NK-92 treated with Interleukin-12 subunit alpha and Interleukin-12 subunit beta, amount 100 ng/mL, for 24 hours (cell line): ENCODE results near the gene ABR.
"Not testable (repeated sequence)": the region's sequence is repeated elsewhere in the genome, so short reads cannot be mapped to it uniquely, and the experiment has no call there.

Experiments
- DNase-seq: peaks from one replicate; lab custom pipeline; 2025; lab: John Stamatoyannopoulos, UW

Gene ABR

DNA sequence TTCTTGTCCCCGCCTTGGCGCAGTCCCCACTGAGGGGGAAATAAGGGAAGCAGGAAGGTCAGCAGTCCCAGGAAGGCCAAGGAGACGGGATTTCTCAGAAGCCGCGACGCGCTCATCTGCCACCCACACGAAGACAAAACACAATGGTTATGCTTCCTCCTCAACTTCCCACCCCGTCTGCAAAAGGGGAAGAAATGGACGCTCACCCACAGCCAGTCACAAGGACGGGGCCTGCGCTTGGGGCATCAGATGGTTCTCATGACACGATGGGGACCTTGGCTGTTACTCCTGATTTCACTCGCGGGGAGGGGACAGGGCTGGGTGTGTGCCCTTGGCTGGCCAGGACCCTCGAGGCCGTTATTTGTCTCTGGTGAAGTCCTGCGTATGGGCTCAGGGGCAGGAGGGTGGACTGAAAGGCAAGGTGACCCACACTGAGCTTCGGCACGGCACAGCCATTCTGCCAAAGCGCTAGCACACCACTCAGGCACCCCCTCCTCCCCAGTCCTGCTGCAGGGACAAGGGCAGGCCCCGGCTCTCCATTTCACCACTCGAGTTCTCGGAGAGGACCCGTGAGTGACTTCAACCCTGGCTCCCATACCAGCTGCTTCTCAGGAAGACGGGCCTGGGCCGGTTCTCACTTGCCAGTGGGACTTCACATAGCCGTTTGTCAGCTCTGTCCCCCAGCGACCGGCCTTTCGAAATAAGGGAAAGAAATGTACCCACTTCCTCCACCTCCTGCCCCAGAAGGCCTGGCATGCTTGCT, 84.5 kb downstream of the ABR start:
- no peak for DNase-seq

DNA sequence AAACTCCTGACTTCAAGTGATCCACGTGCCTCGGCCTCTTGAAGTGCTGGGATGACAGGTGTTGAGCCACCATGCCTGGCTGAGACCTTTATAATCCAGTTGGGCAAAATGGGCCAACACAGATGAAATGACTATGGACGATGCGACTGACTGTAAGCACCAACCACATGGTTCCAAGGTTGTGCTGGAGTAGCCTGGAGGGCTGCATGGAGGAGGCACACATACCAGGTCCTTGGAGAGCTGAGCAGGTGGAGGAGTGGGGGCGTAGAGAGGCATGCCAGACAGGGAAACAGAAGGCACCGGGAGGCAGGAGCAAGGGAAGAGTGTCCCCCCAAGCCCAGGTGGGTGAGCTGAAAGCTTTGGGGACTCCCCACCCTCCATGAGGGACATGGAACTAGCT, 85.2 kb downstream of the ABR start:
- DNase-seq = no peak

DNA sequence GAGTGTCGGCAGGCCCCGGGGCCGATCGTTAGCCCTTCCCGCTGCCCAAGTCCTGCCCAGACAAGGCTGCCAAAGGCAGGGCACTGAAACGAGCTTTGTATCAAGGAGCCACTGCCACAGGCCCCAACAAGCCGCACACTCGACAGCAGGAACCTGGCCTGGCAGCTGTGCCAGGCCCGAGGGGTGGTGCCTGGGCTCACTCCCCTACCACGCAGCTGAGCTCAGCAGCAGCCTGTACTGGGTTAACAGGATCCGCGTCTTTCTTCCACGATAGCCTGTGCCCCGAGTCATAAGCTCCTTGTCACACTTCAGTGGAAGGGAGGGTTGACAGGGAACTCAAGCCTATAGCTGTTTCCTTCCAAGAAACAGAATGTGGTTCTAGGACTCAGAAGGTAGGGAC, 87.9 kb downstream of the ABR start:
- DNase-seq = no peak

DNA sequence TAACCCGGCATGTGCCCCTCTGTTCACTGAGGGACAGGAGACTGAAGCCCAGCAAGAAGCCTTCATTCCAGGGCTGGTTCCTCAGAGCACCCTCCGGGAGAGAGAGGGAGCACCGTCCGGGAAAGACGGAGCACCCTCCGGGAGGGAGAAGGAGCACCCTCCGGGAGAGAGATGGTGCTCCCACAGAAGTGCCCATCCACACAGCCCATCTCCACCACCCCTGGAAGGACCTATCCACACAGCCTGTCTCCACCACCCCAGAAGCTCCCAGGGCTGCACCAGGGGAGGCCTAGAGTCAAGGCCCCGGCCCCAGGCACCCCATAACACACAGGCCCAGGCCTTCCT, 88.6 kb downstream of the ABR start:
- DNase-seq = no peak

DNA sequence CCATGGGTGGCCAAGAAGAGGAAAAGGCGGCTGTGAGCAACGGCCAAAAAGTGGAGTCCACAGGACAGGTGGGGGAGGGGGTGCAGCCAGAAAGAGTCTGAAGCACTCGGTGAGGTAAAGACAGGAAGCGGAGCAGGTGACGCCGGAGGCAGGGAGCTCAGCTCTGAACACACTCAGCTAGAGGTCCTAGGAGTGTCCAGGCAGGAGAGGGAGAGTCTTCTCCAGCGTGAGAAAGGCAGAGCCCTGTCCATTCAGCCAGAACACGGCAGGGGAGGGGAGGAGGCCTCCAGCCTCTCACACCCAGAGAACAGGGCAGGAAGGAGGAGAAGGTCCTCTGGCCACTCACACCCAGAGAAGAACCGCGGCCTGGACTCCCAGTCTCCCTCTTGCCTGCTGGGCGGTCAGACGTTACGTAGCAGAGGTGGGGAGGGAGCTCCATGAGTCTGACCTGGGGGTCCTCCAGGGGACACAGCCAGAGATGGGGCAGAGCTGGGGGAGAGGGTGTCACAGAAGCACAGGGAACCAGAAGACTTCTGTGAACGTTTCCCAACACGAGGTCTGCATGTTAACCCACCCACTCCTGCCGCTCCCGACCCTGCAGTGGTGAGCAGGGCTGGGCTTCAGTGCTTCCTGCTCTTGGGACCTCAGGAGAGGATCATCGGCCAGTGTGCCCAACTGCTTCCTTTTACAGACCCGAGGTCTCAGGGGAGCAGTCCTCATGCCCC, 89.2 kb downstream of the ABR start:
- no peak for DNase-seq

DNA sequence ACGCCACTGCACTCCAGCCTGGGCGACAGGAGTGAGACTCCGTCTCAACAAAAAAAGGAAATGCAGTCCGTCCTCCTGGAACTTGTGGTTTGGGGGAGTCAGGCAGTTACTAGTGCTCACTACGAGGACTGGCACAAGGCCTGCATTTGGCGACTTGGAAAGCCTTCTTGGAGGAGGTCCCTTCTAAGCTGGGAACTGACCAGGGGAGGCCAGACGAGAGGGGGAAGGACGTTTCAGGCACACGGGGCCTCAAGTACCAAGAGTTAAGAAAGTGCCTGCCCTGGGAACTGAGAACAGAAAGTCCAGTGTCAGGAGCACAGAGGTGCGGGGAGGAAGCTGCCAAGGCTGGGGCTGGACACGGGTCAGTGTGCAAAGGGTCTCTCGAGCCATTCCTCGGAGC, 89.9 kb downstream of the ABR start:
- no peak for DNase-seq

DNA sequence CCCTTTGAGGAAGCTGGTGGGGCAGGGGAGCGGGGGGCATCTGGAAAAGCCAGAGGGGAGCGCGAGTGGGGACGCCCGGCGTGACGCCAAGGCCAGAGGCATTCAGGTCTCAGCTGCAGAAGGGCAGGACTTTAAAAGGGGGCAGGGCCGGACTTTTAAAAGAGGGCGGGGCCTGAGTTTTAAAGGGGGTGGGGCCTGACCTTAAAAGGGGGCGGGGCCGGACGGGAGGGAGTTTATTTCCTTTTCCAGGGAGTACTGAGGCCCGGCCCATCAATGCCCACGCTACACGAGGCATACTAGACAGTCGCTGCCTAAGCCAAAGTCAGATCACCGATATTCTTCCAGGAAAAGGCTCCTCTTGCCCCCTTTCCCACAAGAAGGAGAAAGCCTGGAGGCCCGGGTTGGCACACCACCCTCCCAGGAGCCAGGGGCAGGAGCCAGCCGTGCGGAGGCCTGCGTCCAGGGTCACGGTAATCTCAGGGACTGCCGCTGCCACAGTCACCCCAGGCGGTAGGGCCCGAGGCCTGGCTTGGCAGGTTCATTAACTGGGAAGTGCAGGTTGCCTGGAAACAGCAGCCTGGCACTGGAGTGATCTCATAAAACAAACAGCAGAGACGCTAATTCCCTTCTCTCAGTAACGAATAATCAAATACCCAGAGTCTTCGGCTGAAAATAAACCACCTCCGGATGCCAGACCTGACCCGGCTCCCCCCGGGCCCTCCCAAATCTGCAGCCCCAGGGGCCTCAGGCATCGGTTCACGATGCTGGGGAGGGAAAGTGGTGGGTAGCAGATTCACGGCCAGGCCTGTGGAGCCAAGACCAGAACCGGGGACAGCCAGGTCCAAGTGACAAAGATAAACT, 92.2 kb downstream of the ABR start:
- no peak for DNase-seq

DNA sequence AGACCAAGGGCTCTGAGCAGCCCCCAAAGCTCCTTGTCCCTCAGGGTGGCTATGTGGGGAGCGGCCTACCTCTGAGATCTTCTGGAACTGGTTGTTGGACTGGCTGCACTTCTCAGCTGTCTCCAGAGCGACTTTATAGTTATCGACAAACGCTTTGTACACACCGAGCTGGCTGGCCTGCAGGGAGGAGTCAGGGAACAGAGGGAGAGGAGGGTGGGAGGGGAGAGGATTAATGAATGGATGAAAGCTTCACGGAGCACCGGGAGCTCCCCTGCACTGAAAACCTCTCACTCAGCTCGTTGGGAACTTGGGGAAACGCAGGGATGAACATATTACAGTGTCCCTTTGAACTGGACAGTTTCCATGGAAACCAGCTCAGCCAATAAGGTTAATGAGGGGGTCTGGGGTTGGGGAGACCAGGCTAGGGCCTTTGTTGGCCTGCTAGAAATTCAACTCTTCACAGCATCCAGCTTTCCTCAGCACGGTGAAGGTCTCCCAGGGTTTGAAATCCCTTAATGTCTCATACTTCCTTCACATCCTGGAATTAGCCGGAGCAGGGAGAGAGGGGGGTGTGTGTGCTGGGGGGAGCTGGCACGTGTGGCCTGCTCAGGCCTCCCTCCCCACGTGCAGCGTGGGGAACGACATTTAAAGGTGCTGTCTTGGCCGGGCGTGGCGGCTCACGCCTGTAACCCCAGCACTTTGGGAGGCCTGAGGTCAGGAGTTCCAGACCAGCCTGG, 96.2 kb downstream of the ABR start:
- DNase-seq = no peak

DNA sequence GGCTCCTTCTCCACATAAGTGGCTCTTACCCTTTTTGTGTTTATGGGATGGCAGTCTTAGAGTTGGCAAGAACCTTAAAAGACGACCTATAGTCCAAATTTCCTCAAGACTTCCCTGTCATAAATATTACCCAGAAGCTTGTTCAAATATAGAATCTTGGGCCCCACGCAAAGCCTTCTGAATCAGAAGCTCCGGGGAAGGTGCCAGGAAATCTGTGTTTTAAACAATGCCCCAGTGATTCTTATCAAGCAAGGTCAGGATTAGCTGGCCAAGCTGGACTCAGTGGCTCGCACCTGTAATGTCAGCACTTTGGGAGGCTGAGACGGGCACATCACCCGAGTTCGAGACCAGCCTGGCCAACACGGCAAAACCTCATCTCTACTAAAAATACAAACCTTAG, 97.2 kb downstream of the ABR start:
- DNase-seq = no peak

DNA sequence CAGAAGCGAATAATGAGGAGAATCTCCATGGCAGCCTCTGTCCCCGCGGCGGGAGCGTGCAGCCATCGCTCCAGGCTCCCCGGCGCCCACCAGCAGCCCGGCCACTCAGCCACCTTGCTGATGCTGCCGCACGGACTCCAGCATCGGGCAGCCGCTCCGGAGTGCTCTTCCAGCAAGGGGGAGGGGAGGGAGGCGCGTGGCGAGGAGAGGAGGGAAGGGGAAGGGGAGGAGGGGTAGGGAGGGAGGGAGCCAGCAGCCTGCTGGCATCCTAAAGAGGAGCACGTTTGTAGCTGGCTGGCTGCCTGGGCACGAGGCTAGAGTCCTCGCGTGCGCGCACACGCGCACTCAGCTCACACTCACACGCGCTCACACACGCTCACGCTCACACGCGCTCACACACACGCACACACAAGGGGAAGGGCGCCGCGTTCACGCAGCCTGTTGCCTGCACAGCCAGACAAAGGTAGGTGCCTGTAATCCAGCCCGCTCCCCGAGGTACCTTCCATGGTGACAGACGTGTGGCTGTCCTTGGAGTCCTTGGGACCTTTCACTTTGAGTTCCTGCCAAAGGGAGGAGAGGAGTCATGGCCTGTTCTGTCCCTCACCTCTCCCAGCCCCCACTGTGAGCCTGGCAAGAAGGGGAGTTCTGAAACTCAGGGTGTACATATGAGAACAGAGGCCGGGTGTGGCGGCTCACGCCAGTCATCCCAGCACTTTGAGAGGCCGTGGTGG, 100.8 kb downstream of the ABR start:
- DNase-seq = no peak

DNA sequence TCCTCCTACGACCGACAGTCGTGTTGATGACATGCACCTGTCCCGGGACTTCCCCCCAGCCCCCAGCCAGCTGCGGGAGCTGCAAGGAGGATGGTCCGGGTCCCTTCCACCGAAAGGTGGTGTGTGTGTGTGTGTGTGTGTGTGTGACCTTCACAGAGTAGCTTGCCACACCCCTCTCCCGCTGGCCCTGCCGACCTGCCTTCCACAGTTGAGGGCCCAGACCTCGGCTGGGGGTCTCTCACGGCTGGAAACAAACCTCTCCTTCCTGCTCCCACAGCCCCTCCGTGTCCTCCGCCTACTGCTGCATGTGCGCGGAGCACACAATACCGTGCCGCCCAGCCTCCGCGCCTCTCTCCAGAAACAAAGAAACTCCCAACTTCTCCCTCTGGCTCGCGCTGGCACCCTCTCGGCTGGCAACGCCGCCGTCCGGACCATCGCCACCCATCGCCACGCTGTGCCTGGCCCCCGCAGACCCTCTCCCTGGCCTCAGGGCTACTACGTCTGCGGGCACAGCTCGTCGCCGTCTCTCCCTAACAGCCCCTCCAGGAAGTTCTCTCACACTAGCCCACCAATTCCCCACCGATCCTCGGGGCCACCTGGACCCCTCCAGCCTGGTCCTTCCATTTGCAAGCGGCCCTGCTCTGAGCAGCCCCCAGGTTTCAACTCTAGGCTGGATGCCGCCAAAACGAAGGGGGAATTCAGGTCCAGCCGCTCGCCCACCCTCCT, 101.6 kb downstream of the ABR start:
- DNase-seq = no peak

DNA sequence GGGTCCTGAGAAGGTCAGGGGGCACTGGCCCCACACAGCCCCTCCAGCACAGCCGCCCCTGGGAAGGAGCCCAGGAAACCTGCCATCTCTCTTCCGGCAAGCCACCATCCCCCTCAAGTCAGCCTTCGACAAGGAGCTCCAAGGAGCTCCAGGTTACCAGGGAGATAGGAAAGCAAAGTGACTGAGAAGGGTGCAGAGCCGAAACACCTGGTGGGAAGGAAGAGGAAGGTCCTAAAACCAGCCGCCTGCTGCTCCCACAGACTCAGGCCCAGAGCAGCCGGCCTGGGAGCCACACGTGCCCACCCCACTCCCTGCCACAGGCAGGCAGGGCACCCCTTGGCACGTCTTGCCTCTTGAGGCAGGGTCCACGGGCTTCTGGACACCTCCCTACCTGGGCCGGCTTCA, 102.2 kb downstream of the ABR start:
- no peak for DNase-seq

DNA sequence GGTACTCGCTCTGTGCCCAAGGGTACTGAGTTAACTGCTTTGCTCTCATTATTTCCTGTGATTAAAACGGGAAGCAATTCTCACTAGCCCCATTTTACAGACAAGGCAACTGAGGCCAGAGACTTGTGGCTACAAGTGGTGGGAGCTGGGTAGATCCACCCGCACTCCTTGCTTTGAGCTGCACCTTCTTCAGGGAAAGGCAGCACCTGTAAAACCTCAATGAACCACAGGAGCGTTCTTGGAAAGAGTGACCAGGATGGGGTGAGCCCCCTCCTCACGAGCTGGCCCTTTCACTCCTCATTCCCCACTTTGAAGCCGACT, 102.8 kb downstream of the ABR start:
- DNase-seq = no peak

DNA sequence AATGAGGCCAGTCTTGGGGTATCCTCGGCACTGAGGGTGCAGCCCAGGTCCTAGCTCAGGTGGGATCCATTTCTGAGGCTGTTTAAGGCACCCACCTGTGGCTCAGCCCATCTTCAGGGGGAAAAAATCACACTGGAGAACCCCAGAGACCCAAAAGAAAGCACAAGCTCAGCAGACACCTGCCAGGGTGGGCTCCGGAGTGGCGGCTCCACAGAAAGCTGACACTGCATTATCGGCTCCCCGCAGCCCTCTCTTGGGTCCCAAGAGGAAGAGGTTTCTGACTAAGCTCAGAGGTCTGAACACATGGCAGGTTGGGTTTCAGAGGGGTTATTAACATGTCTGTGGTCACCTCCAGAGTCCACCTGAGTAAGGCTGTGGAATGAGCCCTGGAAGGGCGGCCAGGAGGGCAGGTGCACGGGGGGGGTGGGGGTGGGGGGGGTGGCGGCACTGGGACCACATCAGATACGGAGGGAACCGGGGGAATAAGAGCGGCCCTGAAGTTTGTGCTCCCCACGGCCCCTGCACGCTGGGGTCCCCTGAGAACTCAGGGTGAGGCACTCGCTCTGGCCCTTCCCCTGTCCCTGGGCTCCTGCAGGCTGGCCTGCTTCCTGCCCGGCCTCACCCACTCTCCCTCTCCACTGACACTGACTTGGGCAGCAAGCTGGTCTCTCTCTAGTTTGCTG, 103.3 kb downstream of the ABR start:
- DNase-seq = no peak

DNA sequence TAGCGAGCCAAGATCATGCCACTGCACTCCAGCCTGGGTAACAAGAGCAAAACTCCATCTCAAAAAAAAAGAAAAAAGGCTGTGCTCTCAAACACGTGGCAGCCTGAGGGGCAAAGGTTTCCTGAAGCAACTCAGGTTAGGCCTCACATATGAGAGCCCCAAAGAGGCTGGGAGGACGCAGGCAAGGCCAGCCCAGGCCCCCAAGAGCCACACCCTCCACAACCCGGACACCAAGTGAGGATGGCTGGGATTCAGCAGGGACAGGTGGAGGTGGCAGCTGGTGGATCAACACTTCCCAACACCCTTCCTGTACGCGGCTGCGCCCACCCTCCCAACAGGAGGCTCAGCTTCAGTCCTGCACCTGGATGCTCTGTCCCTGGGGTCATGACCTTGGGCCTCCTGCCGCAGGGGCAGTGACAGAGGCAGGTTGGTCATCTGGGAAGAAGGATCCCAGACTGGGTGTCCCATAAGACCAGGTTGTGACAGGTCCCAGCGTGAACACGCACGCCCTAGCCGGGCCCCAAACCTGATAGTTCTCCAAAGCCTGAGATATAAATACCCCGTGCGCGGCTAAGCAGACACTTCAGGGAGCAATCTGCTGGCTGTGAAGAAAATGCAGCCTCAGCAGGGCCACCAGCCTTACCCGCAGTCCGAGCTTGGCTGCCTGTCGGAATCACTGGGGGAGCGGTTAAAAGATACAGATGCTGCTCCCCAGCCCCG, 104.7 kb downstream of the ABR start:
- no peak for DNase-seq

DNA sequence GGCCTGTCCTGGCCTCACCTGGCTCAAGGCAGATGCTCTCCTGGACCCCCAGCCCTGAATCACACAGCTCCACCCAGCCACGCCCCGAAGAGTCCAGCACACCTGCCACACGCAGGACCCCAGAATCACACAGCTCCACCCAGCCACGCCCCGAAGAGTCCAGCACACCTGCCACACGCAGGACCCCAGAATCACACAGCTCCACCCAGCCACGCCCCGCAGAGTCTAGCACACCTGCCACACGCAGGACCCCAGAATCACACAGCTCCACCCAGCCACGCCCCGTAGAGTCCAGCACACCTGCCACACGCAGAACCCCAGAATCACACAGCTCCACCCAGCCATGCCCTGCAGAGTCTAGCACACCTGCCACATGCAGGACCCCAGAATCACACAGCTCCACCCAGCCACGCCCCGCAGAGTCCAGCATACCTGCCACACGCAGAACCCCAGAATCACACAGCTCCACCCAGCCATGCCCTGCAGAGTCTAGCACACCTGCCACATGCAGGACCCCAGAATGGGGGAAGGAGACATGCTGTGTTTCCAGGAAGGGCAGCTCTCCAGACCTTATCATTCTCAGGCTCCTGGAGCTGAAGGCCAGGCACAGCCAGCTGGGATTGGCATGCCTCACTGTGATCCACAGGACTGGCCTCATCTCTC, 105.7 kb downstream of the ABR start:
- not testable (repeated sequence) for DNase-seq

DNA sequence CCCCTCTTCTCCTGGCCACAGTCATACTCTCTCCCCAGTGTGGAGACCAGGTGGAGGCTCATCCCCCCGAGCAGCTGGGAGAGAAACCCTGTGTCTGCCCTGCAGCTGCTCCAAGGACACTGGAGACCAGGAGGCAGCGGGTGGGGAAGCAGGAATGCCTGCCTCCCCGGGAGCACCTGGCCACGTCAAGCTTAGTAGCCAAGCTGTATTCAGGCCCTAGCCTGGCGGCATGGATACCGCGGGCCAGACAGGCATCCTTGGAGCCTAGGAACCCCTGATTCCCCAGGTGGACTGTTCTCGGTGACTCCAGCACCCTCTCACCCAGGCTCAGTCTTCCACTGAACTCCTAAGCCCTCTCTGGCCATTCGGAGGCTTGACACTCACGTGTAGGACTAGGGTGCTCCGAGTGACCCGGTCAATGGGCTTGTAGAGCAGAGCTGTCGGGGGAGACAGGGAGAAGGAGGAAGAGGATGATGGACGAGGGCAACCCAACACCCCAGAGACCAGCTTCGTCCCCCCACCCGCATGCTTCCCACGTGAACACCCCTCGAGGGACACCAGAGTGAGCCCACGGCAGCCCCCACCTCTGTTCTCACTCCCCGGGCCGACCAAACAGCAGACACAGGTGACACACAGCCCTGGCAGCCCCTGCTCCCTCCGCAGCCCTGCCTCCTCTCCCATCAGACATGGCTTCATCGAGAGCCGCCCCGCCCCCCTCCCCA, 106.4 kb downstream of the ABR start:
- DNase-seq = no peak

DNA sequence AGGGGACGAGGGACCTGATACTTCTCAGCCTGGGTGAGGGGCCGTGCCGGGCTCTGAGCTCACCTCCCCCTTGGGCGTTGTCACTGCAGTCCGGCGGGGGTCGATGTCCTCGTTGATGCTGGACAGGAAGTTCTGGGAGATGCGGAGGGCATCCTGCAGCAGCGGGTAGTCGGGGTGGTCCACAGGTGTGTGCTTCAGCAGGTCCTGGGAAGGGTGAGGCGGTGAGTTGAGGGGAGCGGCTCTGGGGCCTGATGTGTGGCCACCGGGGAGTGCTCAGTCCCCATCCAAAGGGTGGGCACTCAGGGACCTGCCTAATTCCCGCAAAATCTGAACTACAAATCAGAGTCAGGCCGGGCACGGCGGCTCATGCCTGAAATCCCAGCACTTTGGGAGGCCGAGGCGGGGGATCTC, 107.2 kb downstream of the ABR start:
- no peak for DNase-seq
